Measurements from ENCODE around the gene AMELX.

Gene AMELX

GRCh38 chrX:11264925-11265324 lies 28.3 kb upstream of the AMELX start:
- ATAC-seq: no peak
- TF ChIP-seq ZNF70 (CRISPR knock-in tag; IDR thresholded peaks at IDR 0.05) (no peak), ZFP30 (CRISPR knock-in tag; IDR thresholded peaks at IDR 0.05) (no peak), PPARA (CRISPR knock-in tag; IDR thresholded peaks at IDR 0.05; ENCODE audit: borderline replicate concordance) (no peak)

DNA sequence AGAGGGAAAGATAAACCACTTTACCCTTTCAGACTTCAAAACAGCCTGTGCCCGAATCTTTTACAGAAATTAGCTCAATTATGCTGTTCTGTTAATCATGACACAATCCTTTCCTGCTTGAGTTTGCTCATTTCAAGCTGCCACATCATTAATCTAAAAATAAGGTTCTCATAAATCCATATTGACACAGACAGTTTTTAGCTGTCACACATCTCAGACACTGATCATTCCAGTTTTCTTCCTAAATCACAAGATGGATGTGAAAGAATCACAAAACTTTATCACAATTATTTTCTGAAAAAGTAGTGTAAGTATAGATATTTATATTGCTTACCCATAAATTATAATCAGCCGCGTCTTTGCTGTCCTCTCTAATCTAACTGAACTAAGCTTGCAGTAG lies 27.9 kb upstream of the AMELX start:
- ATAC-seq: no peak
- TF ChIP-seq ARNTL (CRISPR knock-in tag; IDR thresholded peaks at IDR 0.05; ENCODE audit: borderline replicate concordance, low read depth) (no peak), TCF4 (CRISPR knock-in tag; IDR thresholded peaks at IDR 0.05; ENCODE audit: borderline replicate concordance) (no peak), ZNF8 (CRISPR knock-in tag; IDR thresholded peaks at IDR 0.05) (no peak), RARB (CRISPR knock-in tag; IDR thresholded peaks at IDR 0.05) (no peak), CSRNP3 (CRISPR knock-in tag; IDR thresholded peaks at IDR 0.05) (no peak), CSDC2 (CRISPR knock-in tag; IDR thresholded peaks at IDR 0.05) (no peak), BACH2 (CRISPR knock-in tag; IDR thresholded peaks at IDR 0.05; ENCODE audit: borderline replicate concordance) (no peak), ISL1 (CRISPR knock-in tag; IDR thresholded peaks at IDR 0.05) (no peak)

DNA sequence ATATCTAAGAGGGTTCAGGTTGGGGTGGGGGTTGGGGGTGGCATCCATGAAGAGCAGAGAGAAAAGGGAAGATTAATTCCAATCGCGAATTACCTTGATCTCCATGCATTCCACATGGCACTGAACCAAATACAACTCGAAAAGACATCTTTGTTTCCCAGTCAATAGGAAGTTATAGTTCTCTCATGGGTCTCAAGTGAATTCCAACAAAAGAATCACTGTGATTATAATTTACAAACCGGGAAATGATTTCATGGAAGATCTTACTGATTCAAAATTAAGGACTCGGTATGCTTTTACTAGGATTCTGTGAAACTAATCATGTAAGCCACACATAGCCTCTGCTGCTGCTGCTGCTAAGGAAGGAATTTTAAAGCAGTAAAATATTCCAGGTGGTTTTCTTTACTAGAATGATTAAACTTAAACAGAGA lies 26.6 kb upstream of the AMELX start:
- TF ChIP-seq SNAI2 (CRISPR knock-in tag; IDR thresholded peaks at IDR 0.05) (no peak), ARNTL (CRISPR knock-in tag; IDR thresholded peaks at IDR 0.05; ENCODE audit: borderline replicate concordance, low read depth) (no peak), ZNF8 (CRISPR knock-in tag; IDR thresholded peaks at IDR 0.05) (no peak), ESRRG (CRISPR knock-in tag; IDR thresholded peaks at IDR 0.05) (no peak), ZFP3 (CRISPR knock-in tag; IDR thresholded peaks at IDR 0.05) (no peak), OSR1 (CRISPR knock-in tag; IDR thresholded peaks at IDR 0.05) (no peak), ZFP30 (CRISPR knock-in tag; IDR thresholded peaks at IDR 0.05) (no peak), ZNF70 (CRISPR knock-in tag; IDR thresholded peaks at IDR 0.05) (no peak), CSDC2 (CRISPR knock-in tag; IDR thresholded peaks at IDR 0.05) (no peak), ISL1 (CRISPR knock-in tag; IDR thresholded peaks at IDR 0.05) (no peak), GLIS3 (CRISPR knock-in tag; IDR thresholded peaks at IDR 0.05) (no peak), RARB (CRISPR knock-in tag; IDR thresholded peaks at IDR 0.05) (no peak)
- TF ChIP-seq, protein P1, sequence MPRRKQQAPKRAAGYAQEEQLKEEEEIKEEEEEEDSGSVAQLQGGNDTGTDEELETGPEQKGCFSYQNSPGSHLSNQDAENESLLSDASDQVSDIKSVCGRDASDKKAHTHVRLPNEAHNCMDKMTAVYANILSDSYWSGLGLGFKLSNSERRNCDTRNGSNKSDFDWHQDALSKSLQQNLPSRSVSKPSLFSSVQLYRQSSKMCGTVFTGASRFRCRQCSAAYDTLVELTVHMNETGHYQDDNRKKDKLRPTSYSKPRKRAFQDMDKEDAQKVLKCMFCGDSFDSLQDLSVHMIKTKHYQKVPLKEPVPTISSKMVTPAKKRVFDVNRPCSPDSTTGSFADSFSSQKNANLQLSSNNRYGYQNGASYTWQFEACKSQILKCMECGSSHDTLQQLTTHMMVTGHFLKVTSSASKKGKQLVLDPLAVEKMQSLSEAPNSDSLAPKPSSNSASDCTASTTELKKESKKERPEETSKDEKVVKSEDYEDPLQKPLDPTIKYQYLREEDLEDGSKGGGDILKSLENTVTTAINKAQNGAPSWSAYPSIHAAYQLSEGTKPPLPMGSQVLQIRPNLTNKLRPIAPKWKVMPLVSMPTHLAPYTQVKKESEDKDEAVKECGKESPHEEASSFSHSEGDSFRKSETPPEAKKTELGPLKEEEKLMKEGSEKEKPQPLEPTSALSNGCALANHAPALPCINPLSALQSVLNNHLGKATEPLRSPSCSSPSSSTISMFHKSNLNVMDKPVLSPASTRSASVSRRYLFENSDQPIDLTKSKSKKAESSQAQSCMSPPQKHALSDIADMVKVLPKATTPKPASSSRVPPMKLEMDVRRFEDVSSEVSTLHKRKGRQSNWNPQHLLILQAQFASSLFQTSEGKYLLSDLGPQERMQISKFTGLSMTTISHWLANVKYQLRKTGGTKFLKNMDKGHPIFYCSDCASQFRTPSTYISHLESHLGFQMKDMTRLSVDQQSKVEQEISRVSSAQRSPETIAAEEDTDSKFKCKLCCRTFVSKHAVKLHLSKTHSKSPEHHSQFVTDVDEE (CRISPR knock-in tag; IDR thresholded peaks at IDR 0.05): no peak
- no peak for ATAC-seq

- TF ChIP-seq, protein P2, sequence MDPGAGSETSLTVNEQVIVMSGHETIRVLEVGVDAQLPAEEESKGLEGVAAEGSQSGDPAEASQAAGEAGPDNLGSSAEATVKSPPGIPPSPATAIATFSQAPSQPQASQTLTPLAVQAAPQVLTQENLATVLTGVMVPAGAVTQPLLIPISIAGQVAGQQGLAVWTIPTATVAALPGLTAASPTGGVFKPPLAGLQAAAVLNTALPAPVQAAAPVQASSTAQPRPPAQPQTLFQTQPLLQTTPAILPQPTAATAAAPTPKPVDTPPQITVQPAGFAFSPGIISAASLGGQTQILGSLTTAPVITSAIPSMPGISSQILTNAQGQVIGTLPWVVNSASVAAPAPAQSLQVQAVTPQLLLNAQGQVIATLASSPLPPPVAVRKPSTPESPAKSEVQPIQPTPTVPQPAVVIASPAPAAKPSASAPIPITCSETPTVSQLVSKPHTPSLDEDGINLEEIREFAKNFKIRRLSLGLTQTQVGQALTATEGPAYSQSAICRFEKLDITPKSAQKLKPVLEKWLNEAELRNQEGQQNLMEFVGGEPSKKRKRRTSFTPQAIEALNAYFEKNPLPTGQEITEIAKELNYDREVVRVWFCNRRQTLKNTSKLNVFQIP (CRISPR knock-in tag; IDR thresholded peaks at IDR 0.05; ENCODE audit: borderline replicate concordance, low read depth): no peak
- no peak for TF ChIP-seq CSDC2 (CRISPR knock-in tag; IDR thresholded peaks at IDR 0.05)
- no peak for TF ChIP-seq TCF4 (CRISPR knock-in tag; IDR thresholded peaks at IDR 0.05; ENCODE audit: borderline replicate concordance)
- no peak for TF ChIP-seq ZNF70 (CRISPR knock-in tag; IDR thresholded peaks at IDR 0.05)
- TF ChIP-seq CREB5 (CRISPR knock-in tag; IDR thresholded peaks at IDR 0.05; ENCODE audit: low read depth): no peak
- no peak for TF ChIP-seq ARNTL (CRISPR knock-in tag; IDR thresholded peaks at IDR 0.05; ENCODE audit: borderline replicate concordance, low read depth)
- TF ChIP-seq ZNF565 (CRISPR knock-in tag; conservative IDR thresholded peaks at IDR 0.05; ENCODE audit: low read depth): no peak
- no peak for TF ChIP-seq RARB (CRISPR knock-in tag; IDR thresholded peaks at IDR 0.05)
- no peak for TF ChIP-seq CSRNP3 (CRISPR knock-in tag; IDR thresholded peaks at IDR 0.05)
- TF ChIP-seq BACH2 (CRISPR knock-in tag; IDR thresholded peaks at IDR 0.05; ENCODE audit: borderline replicate concordance): no peak
- no peak for TF ChIP-seq ZFP30 (CRISPR knock-in tag; IDR thresholded peaks at IDR 0.05)
- no peak for TF ChIP-seq ZFP3 (CRISPR knock-in tag; IDR thresholded peaks at IDR 0.05)
- TF ChIP-seq ESRRG (CRISPR knock-in tag; IDR thresholded peaks at IDR 0.05): no peak
- no peak for TF ChIP-seq ISL1 (CRISPR knock-in tag; IDR thresholded peaks at IDR 0.05)
- TF ChIP-seq SNAI2 (CRISPR knock-in tag; IDR thresholded peaks at IDR 0.05): no peak
- no peak for TF ChIP-seq PPARA (CRISPR knock-in tag; IDR thresholded peaks at IDR 0.05; ENCODE audit: borderline replicate concordance)
- no peak for ATAC-seq
These were observed 25.8 kb upstream of the AMELX start for GRCh38 chrX:11267425-11267824.
